OCI-M1 (cell line): ENCODE data around the gene PSME3IP1.
"Not testable (repeated sequence)": the region's sequence is repeated elsewhere in the genome, so short reads cannot be mapped to it uniquely, and the experiment has no call there.

Experiments used
- DNase-seq: peaks from one replicate; lab custom pipeline; 2025; lab: John Stamatoyannopoulos, UW

The PSME3IP1 gene

DNA sequence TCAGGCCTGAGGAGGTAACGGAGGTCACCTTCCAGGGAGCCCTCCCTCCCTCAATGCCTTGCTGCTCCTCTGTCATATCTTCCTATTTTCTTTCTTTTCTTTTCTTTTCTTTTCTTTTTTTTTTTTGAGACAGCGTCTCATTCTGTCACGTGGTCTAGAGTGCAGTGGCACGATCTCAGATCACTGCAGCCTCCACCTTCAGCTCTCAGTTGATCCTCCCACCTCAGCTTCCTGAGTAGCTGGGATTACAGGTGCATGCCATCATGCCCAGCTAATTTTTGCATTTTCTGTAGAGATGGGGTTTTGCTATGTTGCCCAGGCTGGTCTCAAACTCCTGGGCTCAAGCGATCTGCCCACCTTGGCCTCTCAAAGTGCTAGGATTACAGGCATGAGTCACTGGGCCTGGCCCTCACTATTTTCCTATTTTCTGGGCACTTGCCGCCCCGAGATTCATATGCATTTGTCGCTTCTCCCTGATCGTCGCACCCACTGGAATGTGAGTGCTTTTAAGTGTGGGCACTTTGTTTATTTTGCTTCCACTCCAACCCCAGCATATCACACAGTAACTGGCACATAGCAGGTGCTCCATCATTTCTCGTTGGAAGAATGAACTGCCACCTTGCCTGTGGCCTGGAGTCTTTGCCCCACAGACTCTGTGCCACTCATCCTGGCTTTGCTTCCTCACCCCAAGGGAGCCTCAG is 61.7 kb downstream of the PSME3IP1 start:
- no peak for DNase-seq

DNA sequence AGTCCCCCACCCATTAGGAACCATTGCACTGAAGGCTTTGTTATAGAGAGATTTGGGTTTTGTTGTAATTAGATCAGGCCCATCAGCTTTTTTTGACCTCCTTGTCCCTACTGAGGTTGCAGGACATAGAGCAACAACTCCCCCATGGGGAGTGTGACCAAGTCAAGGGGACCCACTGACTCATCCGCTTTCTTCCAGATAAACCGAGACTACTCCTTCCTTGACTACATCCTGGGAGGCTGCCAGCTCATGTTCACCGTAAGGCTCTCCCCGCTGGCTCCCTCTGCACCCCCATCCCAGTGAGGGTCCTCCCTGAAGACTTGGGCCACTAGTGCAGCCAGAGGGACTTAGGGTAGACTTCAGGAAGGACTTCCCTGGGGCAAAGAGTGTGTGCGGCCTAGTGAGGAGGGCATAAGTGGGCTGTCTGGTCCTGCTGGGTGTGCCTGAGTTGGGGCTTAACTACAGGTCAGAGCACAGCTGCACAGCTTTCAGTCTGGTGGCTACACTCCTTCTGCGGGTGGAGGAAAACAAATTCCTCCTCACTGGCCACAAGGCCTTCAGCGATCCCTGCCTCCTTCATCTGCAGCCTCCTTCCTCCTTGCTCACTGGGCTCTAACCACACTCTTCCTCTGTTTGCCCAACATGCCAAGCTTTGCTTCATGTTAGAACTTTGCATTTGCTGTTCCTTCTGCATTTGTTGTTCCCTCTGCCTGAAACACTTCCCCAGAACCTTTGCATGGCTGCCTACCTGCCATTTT is 62.4 kb downstream of the PSME3IP1 start:
- DNase-seq, result no peak

DNA sequence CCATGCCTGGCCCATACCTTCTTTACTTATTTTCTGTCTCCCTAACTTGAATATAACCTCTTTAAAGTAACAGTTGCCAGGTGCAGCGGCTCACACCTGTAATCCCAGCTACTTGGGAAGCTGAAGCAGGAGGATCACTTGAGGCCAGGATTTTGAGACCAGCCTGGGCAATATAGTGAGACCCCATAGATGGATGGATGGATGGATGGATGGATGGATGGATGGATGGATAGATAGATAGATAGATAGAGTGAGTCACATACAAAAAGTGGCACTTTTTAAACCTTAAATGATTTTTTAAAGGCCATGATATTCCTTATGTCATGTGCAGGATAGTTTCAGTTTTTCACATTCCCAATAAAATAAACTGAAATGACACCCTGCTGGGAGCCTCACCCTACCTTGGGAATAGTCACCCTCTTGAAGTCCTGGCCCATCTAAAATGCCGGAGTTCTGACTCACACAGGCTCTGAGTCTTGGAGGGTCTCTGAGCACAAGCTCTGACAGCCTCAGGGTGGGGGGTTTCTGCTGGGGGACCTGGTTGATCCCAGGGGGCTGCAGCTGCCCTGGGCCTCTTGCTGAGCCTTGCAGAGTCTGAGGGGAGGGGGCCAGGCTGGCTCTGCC is 67.3 kb downstream of the PSME3IP1 start:
- DNase-seq, result no peak

DNA sequence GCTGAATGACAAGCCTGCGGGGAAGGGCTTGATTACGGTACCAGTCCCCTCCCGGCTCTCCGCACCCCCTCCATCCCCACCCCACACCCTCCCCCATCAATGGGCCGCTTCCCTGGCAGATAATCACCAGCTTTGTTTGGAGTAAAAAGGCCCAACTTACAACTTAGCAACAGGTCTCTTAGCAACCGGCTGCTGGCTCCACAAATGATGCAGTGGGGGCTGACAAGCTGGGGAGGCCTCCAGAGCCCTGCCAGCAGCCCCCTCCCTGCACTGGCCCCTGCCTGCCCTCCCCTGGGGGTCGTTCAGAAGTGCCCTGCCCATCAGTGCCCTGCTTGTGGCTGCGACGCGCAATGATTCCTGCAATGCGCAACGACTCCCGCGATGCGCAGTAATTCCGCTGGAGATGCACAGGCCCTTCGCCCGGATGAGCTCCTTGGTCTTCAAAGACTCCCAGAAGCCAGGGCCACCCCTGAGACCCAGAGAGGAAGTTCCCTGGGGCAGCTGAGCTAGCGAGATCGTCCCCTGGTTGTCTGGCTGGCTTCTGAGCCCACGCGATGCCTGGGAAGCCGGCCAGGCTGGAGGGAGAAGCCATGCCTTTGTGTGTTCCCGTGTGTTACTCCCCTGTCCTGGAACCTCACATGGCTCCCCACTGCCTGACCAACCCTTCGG is 70.2 kb downstream of the PSME3IP1 start:
- DNase-seq, result peak; percentile 35

DNA sequence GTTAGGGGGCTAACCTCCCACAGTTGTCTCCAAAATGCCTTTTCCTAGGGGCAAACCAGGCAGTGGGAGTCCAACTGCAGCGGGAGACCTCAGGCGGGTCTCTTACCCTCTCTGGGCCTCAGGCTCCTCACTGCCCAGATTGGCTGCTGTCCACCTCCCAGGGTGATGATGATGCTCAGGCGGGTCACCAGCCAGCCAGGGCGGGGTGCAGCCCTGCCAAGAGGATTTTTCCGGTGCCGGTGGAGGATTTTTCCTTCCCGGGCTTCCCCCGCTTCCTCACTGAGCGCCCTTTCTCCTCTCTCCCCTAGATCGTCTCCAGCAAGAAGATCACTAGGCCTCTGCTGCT is 70.7 kb downstream of the PSME3IP1 start:
- no peak for DNase-seq

DNA sequence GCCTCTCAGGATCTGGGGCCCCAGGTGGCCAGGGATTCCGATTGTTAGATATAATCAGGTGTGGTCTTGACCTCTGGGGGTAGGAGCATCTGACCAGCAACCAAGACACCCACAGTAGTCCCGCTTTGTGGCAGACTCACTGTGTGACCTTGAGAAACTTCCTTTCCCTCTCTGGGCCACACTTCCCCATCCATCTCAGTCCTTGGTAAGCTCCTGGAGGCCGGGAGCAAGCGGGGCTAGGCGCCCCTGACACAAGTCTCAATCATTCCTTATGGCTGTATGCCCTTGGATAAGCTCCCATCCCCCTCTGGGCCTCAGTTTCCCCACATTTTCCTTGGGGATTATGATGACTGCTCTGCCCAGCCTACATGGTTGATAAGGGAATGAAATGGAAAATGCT is 72.2 kb downstream of the PSME3IP1 start:
- no peak for DNase-seq

DNA sequence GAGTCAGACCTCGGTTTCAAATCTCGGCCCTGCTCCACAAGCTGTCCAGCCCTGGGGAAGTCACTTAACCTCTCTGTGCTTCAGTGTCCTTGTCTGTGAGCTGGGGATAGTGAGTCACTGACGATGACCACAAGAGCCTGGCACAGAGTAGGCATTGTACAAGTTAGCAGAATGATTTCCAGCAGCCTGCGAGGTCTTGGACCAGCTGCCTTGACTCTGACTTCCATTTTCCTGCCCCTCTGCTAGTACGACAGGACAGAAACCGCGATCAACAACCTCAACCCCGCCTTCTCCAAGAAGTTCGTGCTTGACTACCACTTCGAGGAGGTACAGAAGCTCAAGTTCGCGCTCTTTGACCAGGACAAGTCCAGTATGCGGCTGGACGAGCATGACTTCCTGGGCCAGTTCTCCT is 72.8 kb downstream of the PSME3IP1 start:
- DNase-seq, result no peak

DNA sequence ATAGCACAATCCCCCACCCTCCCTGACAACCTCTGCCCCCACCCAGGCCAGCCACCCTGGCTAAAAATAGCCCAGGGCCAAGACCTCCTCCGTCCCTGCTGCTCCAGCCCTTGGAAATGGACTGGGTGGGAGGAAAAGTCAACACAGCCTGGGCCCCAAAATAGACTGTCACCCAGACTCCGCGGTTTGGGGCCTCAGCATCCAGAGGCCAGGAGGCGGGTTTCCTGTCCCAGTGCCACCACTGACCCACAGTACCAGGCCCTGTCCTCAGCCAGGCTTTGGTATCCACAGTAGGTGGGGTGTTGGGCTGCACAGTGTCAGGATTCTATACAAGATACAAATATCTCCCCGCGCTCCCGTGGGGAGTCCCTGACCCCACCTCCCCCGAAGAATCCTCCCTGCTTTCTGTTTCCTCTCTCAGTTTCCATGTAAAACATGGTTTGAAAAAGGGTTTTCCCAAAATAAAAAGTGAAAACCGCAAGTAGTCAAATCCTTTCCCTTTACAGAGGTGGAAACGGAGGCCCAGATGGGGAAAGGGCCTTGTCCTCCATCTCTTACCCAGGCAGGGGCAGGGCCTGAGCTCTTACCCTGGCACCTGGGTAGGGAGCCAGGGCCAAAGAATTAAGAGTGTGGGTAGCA is 73.3 kb downstream of the PSME3IP1 start:
- DNase-seq, result no peak

DNA sequence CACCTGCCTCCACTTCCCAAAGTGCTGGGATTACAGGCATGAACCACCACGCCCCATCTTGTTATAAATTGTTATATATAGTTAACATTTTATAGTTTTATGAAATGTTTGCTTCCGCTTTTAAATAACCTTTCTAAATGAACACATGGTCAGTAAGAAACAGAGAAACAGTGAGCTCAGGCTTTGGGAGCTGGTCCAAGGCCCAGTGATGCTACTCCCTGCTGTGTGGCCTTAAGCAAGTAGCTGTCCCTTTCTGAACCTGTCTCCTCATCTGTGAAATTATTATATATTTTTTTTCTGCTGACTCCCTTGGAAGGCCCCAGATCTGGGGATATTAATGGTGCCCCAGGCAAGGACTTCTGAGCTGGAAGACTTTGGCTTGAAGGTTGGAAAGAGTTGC is 74.4 kb downstream of the PSME3IP1 start:
- DNase-seq, result no peak

DNA sequence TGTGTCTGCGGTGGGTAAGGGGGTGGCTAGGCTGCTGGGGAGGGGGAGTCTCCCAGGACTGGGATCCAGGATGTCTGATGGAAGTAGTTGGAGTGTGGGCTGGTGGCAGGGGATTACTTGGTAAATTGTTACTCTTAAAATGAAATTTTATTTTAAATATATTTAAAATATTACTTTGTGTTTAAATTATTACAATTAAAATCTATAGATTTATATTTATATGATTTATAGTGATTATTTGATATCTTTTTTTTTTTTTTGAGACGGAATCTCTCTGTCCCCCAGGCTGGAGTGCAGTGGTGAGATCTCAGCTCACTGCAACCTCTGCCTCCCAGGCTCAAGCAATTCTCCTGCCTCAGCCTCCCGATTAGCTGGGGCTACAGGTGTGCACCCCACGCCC is 74.9 kb downstream of the PSME3IP1 start:
- no peak for DNase-seq

DNA sequence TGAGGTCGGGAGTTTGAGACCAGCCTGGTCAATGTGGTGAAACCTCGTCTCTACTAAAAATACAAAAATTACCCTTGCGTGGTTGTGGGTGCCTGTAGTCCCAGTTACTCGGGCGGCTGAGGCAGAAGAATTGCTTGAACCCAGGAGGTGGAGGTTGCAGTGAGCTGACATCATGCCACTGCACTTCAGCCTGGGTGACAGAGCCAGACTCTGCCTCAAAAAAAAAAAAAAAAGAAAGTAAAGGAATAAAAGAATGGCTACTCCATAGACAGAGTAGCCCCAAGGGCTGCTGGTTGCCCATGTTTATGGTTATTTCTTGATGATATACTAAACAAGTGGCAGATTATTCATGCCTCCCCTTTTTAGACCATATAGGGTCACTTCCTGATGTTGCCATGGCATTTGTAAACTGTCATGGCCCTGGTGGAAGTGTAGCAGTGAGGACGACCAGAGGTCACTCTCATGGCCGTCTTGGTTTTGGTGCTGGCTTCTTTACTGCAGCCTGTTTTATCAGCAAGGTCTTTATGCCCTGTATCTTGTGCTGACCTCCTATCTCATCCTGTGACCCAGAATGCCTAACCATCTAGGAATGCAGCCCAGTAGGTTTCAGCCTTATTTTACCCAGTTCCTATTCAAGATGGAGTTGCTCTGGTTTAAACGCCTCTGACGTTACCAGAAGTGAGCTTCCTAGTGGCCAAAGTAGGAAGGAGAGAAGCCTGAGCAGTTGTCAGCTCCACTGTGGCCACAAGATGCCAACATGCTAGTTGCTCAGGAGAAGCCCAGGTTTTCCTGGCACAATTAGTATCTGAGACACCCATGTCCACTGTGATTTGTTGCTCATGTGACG is 76.4 kb downstream of the PSME3IP1 start:
- DNase-seq, result not testable (repeated sequence)

DNA sequence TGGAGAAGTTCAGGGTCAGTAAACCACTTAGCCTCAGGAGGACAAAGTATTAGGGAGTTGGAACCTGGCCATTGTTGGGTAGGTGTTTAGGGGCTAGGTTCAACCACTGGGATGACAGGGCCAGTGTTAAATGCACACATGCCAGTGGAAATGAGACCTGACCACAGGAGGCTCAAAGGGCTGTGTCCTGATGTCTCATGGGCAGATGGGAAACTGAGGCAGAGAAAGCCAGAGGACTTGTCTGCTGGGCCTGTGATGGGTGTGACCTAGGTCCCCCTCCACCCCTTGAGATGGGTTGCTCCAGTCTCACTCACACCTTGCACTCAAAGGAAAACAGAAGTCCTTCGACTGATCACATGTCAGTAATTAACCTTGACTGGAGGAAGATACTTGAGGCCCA is 77.4 kb downstream of the PSME3IP1 start:
- DNase-seq, result no peak

DNA sequence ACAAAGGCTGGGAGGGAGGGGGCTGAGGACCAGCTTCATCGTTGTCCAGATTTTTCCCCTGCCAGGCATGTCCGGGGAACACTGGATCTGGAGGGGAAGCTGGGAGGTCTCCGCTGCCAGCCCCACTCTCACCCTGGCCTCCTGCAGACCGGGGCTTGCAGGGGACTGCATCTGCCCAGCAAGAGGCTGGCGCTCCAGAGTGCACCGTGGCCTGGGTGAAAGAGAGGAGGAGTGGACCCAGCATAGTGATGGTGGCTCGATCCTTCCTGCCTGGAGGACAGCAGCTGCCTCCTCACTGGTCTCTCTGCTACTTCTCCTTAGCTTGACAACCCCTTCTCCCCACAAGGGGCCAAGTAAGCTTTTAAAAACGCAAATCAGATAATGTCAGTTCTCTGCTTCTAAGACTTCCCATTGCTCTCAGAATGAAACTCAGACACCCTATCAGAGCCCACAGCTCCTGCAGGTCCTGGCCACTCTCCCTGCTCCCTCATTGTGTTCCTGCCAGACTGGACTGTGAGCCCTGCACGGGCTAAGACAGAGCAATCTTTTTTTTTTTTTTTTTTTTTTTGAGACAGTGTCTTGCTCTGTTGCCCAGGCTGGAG is 78.4 kb downstream of the PSME3IP1 start:
- peak; percentile 51 for DNase-seq

DNA sequence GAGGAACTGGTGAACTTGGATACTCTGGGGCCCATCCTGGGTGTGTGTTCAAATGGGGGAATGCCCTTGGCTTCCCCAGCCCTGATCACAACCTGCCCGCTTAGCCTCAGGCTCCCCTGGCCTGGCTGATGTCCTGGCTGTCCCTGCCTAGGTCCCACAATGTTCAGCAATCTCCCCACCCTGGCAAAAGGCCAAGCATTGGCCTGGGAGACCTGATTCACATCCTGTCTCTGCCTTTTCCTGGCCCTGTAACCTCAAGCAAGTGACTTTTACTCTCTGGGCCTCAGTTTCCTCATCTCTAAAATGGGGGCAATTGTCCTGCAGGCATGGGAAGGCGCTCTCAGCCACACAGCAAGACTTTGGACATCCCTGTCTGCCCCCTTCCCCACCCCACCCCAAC is 79.1 kb downstream of the PSME3IP1 start:
- DNase-seq, result no peak

DNA sequence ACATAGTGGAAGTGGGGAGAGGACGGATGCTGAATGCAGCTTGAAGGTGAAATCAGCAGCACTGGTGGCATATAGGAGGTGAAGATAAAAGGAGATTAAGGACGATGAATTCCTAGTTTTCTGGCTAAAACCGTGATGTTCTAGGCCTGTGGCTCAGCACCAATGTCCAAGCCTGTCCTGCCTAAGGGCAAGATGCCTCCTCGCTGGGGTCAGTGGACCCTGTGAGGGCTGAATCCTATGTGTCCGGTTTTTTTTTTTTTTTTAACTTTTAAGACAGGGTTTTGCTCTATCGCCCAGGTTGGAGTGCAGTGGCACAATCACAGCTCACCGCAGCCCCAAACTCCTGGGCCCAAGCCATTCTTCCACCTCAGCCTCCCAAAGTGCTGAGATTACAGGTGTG is 80.7 kb downstream of the PSME3IP1 start:
- DNase-seq, result no peak

DNA sequence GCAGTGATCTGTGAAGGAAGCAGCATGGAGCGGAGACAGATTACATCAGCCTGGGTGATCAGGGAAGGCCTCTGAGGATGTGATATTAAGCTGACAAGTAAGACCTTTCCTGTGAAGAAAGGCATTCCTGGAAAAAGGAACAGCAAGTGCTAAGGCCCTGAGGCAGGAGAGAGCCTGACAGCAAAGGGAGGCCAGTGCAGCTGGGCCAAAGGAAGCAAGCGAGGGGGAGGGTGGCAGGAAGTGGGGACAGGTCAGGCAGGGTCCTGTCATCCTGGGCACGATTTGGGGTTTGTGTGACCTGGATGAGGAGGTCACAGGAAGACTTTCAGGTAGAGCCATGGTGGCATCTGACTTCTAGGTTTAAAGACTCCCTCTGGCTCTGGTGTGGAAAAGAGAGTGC is 81.1 kb downstream of the PSME3IP1 start:
- DNase-seq, result no peak

DNA sequence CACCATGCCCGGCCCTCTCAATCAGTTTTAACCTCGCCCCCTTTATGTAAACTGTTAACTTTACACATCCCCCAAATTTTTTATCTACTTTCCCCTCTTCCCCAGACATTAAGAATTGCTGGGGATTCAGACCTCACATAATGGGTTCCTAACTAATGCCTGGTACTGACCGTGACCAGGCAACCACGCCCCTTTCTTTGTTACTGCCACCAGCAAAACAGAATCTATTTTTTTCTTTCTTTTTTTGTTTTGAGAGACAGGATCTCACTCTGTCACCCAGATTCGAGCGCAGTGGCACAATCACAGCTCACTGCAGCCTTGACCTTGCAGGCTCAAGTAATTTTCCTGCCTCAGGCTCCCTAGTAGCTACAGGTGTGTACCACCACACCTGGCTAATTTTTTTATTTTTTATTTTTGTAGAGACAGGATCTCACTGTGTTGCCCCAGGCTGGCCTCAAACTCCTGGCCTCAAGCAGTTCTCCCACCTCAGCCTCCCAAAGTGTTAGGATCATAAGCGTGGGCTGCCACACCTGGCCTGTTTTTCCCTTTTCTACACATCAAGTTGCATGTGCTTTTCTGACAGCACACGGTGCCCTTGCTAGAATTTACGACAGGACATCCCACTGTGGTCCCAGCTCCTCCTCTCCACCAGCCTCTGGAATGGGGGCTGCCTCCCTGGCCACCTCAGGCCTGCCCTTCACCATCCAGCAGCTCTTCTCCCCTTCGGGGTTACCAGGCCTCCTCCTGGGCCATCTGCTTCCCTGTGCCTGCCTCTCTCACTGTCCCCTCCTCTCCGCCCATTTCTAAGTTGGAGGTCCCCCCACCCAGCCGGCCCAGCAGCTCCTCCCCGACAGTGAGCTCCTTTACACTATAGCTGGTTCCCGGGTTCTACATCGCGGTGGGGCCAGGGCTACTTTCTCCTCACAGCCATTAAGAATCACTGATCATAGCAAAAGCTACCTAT is 82.7 kb downstream of the PSME3IP1 start:
- DNase-seq, result no peak
